ENCODE measurements around the gene PDK2.

PDK2 gene

GRCh38 chr17:50118076-50118827 is 23.1 kb downstream of the PDK2 start:
- no peak for DNase-seq (ENCODE audit: low read depth)

- no peak for DNase-seq (ENCODE audit: low read depth)
Measured at GRCh38 chr17:50118828-50119218, 23.7 kb downstream of the PDK2 start.

- no peak for DNase-seq (ENCODE audit: low read depth)
Measured at GRCh38 chr17:50120475-50121253, 25.5 kb downstream of the PDK2 start.

- no peak for DNase-seq (ENCODE audit: low read depth)
Measured at GRCh38 chr17:50122945-50123344, 27.8 kb downstream of the PDK2 start.

- no peak for DNase-seq (ENCODE audit: low read depth)
Measured at GRCh38 chr17:50123649-50124349, 28.6 kb downstream of the PDK2 start.

GRCh38 chr17:50125420-50125997 is 30.4 kb downstream of the PDK2 start:
- no peak for DNase-seq (ENCODE audit: low read depth)

GRCh38 chr17:50127697-50128361 is 32.7 kb downstream of the PDK2 start:
- DNase-seq (ENCODE audit: low read depth): no peak

GRCh38 chr17:50128441-50129352 is 33.5 kb downstream of the PDK2 start:
- no peak for DNase-seq (ENCODE audit: low read depth)

- no peak for DNase-seq (ENCODE audit: low read depth)
Measured at GRCh38 chr17:50129353-50129727, 34.2 kb downstream of the PDK2 start.

GRCh38 chr17:50129728-50130558 is 34.8 kb downstream of the PDK2 start, which contains the start of gene SAMD14:
Gene SAMD14, minus strand, starts transcription at chr17:50130160. Its CDS starts 5,201 bp downstream, at chr17:50124959.
- DNase-seq (ENCODE audit: low read depth): no peak

- DNase-seq (ENCODE audit: low read depth): no peak
Measured at GRCh38 chr17:50130559-50131305, 35.6 kb downstream of the PDK2 start.

GRCh38 chr17:50132104-50132794 is 37.1 kb downstream of the PDK2 start:
- DNase-seq (ENCODE audit: low read depth): no peak

- DNase-seq (ENCODE audit: low read depth): no peak
Measured at GRCh38 chr17:50133028-50133768, 38.0 kb downstream of the PDK2 start.

GRCh38 chr17:50133769-50134099 is 38.6 kb downstream of the PDK2 start:
- no peak for DNase-seq (ENCODE audit: low read depth)

- no peak for DNase-seq (ENCODE audit: low read depth)
Measured at GRCh38 chr17:50134206-50135110, 39.3 kb downstream of the PDK2 start.

GRCh38 chr17:50135316-50136095 is 40.4 kb downstream of the PDK2 start:
- DNase-seq (ENCODE audit: low read depth): no peak
